GM10266 (cell line): Measurements from ENCODE around the gene NRDC.

ENCODE experiments used
- DNase-seq: peaks from one replicate; pipeline ENCODE4 v3.0.0; 2012; ENCODE audit errors: extremely low spot score
- CTCF ChIP-seq: IDR thresholded peaks from 2 replicates; pipeline ENCODE4 v1.5.1; 2012; ENCODE audit warnings: mild to moderate bottlenecking, low read depth; ENCODE audit not compliant: control insufficient read depth, insufficient read depth; ENCODE audit errors: missing control alignments

NRDC gene

GRCh38 chr1:51818487-51818886 is 60.0 kb downstream of the NRDC start:
- no peak for DNase-seq
- TF ChIP-seq CTCF, result no peak

GRCh38 chr1:51814513-51814912 is 64.0 kb downstream of the NRDC start:
- TF ChIP-seq CTCF, result no peak
- no peak for DNase-seq

GRCh38 chr1:51799372-51799771 is 79.2 kb downstream of the NRDC start:
- TF ChIP-seq CTCF, result no peak
- DNase-seq, result peak; percentile 12

- DNase-seq, result no peak
- TF ChIP-seq CTCF, result no peak
Measured at GRCh38 chr1:51794868-51795267, 83.7 kb downstream of the NRDC start.

GRCh38 chr1:51794260-51794659 is 84.3 kb downstream of the NRDC start:
- TF ChIP-seq CTCF, result no peak
- DNase-seq, result no peak

- DNase-seq, result no peak
Measured at GRCh38 chr1:51792864-51793263, 85.7 kb downstream of the NRDC start.

GRCh38 chr1:51791888-51792287 is 86.6 kb downstream of the NRDC start:
- DNase-seq, result no peak
- no peak for TF ChIP-seq CTCF

More at GRCh38 chr1:51792864-51793263, 85.7 kb downstream of the NRDC start:
- no peak for TF ChIP-seq CTCF
